Medulla oblongata (tissue), 1 donor: ENCODE results near the gene RPL36.
"Not testable (repeated sequence)": the region's sequence is repeated elsewhere in the genome, so short reads cannot be mapped to it uniquely, and the experiment has no call there.

ENCODE experiments used
- DNase-seq: peaks from one replicate; pipeline ENCODE4 v3.0.0-alpha.2; 2015; ENCODE audit errors: extremely low spot score

RPL36 gene

DNA sequence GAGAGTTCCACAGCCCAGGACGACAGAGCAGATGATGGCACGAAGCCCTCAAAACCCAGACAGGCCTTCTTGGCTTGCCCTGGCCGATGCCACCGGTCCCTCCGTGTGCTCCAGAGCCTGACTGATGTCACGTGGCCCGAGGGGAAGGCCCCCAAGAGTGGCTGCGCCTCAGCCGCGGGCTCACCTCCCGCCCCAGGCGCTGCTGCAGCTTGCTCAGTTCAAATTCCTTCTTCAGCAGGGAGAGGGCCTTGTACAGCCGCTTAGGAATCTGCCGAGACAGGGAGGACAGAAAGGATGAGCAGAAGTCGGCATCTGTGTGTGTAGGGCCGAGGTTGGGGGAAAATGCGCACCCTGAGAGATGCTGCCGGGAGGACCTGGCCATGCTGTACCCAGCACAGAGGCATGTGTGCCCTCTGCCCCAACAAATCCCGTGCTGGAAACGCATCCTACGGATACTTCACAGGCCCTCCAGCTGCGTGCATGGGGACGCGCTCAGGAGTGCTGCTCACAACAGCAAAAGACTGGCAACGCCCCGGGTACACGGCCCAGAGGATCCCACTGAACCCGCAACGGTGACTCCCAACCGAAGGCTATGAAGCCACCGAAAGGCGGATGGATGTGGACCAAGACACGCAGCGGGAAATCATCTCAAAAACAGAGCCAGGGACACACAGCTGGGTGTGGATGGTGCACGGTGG is 16.9 kb downstream of the RPL36 start:
- DNase-seq: no peak

DNA sequence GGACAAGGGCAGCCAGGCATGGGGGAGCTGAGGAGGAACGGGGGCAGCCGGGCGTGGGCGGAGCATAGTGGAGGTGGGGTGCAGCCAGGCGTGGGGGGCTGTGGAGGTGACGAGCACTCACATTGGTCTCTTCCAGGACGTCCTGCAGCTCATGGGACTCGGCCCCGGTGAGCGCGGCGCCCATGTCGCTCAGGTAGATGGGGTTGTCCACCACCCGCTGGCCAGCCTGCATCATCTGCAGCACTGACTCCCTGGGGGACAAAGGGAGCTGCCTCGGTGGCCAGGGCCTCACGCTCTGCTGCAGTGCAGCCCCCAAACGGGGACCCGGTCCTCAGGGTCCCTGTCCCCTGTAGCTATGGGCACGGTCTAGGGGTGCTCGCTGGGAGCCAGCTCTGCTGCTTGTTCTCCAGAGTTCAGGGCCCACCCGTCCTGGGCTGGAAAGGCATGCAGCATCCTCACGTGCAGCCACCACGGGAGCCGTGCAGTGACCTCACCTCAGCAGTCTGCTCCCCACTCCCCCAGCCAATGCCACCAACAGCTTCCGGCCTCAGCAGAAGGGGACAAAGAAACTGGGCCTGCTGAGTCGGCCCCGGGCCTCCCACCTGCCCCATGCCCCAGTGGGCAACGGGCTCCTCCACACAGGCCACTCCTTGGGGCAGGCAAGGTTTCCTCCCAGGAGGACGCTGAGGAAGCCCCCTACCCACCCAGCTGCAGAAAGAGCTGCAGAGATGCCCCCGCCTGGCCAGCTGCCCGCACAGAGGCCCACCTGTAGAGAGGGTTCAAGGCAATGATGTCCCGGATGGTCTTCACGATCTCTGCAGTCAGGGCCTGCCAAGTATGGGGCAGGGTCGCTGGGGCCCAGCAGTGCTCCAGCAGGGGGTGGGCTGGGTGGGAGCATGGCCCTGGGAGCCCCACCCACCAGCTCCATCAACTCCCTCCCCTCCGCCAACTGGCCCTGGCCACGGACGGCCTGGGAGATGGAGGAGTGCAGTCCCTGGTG is 17.8 kb downstream of the RPL36 start:
- DNase-seq: no peak

DNA sequence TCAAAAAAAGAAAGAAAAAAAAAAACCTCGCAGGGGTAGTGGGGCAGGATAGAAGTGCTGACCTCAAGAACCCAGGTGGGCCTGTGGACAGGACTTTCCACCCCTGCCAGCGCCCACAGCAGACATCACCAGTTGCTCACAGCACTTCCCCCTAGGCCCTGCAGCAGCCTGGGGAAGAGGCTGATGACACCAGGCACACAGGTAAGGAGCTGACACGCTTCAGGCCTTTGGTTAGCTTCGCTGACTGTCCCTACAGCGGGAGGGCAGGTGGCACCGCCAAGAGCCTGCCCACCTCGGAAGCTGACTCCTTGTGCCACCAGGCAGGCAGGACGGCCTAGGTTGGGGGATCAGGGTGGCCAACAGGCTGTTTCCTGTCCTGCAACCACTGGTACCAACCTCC is 20.9 kb downstream of the RPL36 start:
- DNase-seq: no peak

DNA sequence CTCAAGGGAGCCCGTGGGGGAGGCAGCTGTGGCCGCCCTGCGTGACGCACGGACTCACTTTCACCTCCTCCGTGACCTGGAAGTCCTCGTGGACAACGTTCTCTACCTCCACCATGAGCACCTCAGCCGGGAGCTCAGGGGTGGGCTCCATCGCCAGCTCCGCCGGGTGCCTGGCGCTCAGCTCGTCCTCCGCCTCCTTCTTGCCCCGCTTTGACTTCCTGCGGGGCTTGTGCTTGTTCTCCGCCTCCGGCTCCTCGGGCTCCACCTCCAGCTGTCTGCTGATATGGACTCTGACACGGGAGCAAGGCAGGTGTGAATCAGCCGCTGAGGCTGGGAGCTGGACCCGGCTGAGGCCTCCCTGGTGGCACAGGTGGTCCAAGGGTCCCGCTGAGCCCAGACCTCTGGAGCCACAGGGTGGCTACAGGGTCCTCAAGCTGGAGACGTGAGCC is 21.6 kb downstream of the RPL36 start:
- no peak for DNase-seq

DNA sequence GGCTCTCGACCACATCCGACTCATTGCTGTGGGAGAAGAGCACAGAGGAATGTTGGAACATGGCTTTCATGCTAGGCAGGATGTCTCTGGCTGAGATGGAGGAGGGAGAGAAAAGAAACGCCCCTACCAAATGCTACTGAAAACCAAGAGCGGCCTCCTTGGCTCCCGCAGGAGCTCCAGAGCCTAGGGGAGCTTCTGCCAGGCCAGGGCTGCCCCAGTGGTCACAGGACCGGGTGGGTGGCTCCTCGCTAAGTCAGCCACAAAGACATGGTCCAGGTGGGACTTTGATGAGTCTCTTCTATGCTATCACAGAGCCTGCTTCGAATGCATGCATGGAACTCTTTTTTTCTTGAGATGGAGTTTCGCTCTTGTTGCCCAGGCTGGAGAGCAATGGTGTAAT is 23.1 kb downstream of the RPL36 start:
- DNase-seq: no peak

DNA sequence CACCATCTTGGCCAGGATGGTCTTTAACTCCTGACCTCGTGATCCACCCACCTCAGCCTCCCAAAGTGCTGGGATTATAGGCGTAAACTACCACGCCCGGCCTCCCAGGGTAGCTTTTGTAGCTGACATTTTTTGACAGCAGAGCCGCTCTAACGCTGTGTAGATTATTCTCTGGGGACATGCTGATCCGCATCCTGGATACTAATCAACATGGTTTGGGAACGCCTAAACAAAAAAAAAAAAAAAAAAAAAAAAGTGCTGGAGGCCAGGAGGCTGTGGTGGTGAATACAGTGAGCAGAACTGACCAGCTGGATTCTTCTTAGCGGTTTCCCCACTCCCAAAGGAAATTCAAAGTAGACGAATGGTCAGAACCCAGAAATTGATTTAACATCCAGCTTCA is 24.7 kb downstream of the RPL36 start:
- DNase-seq: no peak

DNA sequence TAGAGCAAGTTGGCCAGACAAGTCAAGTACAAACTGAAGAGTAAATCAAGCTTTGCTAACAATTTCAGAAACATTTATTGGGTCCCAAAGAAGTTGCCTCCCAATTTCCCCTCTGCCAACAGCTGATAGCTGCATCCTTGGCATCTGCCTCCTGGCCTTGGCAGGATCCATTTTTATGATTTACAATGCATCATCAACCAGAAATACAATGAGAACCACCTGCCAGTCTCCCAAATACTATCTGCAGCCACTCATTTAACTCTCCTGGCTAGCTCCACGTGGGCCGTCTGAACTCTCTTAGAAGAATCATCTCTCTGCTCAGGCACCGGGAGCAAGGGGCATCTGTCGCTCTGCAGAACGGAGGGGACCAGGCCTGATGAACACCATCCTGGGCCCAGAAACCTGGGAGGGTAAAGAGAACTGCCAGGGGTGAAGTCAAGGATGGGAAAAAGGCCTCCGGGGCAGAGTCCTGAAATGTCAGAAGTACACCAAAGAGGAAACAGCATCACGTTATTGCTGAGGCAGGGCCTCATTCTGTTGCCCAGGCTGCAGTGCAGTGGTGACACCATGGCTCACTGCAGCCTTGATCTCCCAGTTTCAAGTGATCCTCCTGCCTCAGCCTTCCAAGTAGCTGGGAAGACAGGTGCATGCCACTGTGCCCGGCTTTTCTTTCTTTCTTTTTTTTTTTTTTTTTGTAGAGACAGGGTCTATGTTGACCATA is 27.3 kb downstream of the RPL36 start:
- no peak for DNase-seq

DNA sequence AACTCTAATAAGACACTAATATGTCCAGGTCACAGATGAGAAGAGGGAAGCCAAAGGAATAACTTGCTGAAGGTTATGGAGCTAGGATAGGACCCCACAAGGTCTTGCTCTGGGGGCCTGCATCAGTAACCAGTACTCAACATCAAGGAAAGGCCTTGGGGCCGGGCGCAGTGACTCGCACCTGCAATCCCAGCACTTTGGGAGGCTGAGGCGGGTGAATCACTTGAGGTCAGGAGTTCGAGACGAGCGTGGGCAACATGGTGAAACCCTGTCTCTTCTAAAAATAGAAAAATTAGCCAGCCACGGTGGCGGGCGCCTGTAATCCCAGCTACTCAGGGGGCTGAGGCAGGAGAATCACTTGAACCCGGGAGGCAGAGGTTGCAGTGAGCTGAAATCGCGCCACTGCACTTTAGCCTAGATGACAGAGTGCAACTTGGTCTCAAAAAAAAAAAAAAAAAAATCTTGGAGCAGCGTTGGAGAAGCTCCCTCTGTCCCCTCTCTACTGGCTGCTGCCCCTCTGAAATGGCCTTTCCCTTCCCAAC is 28.0 kb downstream of the RPL36 start:
- no peak for DNase-seq

DNA sequence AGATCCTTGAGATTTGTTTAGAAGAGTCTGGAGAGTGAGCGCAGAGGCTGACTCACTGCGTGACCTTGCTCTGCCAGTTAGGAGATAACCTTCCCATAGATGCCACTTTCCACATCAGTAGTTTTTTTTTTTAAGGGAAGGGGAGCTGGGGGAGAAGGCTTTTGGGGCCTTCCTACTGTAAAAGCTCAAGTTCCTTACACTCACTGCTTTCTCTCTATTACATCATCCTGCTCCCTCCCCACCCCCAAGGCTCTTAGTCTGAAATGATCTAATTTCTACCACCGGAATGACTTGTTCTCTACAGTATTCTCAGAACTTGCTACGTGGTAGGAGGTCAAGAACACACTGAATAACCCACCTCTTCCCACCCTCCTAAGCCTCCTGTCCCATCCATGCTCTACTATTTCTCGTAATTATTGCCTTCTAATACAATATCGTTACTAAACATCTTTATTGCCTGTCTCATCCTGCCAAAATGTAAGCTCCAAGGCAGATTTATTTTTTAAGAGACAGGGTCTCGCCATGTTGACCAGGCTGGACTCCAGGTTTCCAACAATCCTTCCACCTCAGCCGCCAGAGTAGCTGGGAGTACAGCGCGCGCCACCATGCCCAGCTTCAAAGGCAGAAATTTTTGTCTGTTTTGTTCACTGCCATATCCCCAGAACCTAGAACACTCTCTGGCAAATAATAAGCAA is 28.6 kb downstream of the RPL36 start:
- DNase-seq: no peak

DNA sequence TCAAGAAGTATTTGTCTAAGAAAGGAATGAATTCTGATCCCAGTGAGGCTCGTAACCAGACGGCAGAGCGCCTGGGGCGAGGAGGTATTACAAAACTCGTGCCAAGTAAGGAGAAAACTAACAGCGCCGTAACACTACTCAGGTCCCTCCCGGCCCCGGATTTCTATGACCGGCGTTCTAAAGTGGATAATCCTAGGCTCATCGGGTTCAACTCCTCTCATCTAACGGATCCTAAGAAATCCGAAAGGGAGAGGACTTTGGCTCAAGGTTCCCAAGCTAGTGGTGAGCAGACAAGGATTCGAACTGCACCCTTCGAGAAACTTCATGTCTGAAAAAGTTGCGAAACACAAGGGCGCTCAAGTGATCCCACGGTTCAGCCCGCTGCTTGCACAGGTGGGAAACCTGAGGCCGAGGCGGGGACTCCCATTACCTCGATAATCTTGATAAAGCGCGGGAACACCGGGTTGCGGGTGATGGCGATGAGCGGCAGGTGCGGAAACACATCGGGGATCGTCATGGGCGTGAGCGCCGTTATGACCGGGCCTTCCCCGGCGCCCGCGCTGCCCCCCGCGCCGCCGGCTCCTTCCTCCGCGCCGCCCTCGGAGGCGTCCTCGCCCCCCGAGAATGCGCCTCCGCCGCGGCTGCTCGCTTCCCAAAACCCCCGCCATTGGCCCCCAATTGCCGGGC is 29.3 kb downstream of the RPL36 start:
- DNase-seq: peak; percentile 18

DNA sequence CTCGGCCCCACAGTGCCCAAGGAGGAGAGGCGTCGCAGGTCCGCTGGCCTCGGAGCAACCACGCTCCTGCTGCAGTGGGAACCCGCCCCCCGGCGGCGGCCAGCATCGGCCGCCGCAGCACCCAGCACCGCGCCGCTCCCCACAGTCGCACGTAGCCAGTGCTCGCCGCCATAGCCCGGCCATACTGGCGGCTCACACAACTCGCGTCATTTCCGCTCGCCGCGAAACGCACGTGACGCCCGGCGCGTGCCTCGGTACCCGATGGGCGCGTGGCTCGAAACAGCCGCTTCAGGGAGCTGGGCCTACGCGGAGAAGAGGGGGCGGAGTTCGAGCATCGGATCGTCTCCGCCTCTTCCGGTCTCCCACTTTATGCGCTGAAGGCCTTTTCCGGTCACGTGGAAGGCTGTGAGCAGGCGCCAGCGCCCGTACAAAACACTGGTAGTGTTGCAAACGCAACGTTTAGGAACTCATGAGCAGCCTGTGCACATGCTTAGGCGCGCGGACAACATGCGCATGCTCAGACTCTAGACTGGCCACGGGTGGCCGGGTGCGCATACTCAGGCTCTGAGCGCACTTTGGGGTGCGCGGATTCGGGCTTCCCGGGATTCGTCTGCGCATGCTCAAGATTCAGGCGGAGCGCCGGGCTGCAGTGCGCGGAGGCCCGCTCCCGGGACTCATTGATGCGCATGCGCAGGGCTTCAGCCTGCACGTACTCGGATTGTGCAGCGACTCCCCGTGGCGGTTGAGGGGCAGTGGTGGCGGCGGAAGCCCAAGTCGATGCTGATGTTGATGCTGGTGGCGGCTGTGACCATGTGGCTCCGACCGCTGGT is 30.1 kb downstream of the RPL36 start, which contains the start of the genes CATSPERD and LONP1:
Gene CATSPERD (plus strand): TSS at position 677 of the 830 bp plus-strand sequence. CDS start 101 bp downstream, at position 778.
Gene LONP1 (minus strand): TSS at position 186 of the 830 bp plus-strand sequence. CDS start 14 bp downstream, at position 172.
- DNase-seq: peak; percentile 99

DNA sequence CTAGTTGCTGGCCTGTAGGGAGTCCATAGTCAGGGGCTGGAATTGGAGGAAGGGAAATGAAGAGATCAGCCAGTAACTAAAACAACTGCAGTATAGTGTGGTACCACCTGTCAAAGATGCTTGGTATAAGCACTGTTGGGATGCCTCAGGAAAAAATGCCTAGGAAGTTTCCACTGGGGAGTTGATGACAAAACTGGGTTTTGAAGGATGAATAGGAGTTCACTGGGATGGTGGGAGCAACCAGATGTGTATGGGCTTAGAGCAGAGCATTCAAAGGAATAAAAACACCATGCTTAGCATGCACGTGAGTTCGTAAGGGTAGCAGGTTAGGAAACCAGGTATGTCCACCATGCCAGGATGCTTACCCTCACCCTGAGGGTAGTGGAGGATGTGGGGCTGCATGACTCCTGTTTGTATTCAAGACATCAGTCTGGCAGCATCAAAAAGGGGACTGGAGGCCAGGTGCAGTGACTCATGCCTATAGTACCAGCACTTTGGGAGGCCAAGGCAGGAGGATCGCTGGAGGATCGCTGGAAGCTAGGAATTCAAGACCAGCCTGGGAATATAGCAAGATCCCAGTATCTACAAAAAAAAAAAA is 37.5 kb downstream of the RPL36 start:
- DNase-seq: no peak

DNA sequence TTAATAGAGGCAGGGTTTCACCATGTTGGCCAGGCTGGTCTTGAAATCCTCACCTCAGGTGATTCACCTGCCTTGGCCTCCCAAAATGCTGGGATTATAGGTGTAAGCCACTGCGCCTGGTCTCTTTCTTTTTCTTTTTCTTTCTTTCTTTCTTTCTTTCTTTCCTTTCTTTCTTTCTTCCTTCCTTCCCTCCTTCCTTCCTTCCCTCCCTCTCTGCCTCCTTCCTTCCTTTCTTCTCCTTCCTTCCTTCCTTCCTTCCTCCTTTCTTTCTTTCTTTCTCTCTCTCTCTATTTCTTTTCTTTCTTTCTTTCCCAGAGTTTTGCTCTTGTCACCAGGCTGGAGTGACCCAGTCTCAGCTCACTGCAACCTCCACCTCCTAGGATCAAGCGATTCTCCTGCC is 43.1 kb downstream of the RPL36 start:
- not testable (repeated sequence) for DNase-seq

DNA sequence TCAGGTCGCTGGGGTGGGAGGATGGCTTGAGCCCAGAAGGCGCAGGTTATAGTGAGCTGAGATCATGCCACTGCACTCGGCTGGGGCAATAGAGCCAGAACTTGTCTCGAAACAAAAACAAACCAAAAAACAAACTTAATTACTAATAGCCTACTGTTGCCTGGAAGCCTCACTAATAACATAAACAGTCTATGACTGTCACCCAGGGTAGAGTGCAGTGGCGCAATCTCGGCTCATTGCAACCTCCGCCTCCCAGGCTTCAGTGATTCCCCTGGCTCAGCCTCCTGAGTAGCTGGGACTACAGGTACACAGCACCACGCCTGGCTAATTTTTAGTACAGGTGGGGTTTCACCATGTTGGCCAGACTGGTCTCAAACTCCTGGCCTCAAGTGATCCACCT is 48.3 kb downstream of the RPL36 start:
- DNase-seq: no peak
